Epithelial cell of esophagus (primary cell): ENCODE results near the gene MPZL1.

Source experiments
- DNase-seq: peaks from one replicate; pipeline ENCODE4 v3.0.0; 2010; ENCODE audit warnings: low read depth
- H3K4me3 ChIP-seq: 2 replicates; pipeline ENCODE4 v1.5.1; 2011; ENCODE audit warnings: mild to moderate bottlenecking, low read length, control low read depth
- TF ChIP-seq, protein P1 (sequence below): IDR thresholded peaks from 2 replicates; pipeline ENCODE4 v1.5.1; 2011; ENCODE audit warnings: low read depth, mild to moderate bottlenecking, low read length, control low read depth, inconsistent platforms; ENCODE audit not compliant: insufficient read depth; ENCODE audit errors: missing control alignments

Gene MPZL1

DNA sequence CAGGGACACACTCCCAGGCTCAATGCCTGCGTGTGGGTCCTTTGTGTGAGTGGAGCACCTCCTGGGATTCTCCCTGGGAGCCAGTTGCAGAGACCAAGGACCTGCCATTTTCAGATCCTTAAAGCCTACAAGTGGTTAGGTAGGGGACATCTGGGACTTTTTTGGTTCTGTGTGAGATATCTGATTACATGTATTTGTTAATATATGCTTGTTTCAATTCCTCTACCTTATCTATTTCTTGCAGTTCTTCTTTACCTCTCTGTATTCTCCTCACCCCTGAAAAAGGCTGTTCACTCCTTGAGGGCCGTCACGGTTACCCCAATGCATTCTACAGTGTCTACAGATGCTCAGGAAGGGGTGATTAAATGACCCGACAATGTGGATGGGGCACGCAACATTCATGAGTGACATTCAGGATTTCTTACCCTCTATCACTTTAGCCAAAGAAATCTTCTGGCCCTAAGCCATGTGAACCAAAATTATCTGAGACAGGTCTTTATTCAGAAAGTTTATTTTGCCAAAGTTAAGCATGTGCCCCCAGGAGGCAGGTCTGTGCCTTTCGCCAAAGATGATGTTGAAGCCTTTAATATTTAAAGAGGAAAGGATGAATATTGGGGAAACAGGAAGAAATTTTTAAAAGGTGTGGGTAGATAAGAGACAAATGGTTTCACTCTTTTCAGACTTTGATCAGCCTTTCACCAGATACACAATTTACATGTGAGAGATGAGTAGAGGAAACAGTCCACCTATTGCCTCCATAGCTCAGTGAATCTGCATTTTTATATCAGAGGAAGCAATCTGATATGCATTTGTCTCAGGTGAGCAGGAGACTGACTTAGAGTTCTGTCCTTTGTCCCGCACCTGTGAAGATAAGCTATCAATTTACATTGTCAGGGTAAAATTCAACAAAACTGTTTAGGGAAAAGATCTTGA is 44.6 kb upstream of the MPZL1 start:
- H3K4me3 ChIP-seq: no peak overlapping the region
- TF ChIP-seq, protein P1, sequence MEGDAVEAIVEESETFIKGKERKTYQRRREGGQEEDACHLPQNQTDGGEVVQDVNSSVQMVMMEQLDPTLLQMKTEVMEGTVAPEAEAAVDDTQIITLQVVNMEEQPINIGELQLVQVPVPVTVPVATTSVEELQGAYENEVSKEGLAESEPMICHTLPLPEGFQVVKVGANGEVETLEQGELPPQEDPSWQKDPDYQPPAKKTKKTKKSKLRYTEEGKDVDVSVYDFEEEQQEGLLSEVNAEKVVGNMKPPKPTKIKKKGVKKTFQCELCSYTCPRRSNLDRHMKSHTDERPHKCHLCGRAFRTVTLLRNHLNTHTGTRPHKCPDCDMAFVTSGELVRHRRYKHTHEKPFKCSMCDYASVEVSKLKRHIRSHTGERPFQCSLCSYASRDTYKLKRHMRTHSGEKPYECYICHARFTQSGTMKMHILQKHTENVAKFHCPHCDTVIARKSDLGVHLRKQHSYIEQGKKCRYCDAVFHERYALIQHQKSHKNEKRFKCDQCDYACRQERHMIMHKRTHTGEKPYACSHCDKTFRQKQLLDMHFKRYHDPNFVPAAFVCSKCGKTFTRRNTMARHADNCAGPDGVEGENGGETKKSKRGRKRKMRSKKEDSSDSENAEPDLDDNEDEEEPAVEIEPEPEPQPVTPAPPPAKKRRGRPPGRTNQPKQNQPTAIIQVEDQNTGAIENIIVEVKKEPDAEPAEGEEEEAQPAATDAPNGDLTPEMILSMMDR: no peak
- DNase-seq: no peak

DNA sequence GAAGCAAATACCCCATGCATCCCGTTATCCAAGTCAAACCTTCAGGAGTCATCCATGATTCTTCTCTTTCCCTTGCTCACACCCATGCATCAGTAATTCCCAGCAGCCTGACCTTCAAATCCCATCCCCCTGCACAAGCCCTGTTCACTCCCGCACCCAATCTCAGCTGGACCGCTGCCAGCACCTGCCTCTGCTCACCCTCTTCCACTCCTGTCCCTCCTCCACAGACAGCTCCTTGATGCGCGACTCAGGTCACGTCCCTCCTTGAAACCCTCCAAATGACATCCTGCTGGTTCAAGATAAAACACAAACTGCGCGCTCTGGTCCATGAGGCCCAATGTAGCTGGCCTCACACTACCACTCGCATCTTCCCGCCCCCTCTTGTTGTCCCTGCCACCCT is 43.4 kb upstream of the MPZL1 start:
- no peak overlapping the region for H3K4me3 ChIP-seq
- TF ChIP-seq, protein P1: no peak
- DNase-seq: no peak

DNA sequence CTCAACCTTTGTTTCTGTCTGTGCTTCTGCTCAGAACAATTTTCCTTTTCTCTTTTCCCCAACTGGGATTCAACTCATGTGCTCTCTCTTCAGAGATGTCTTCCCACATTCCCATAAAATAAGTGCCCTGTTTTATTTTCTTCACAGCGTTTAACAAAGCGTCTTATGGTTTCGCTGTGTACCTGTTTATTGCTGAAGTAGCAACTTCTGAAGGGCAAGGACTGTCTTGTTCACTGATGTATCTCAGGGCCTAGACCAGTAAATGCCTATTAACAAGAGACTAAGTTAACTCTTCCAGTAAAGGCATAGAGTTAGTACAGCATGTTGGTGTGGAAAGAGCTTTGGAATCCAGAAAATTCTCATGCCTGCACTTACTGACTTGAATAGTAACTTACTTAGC is 42.9 kb upstream of the MPZL1 start:
- TF ChIP-seq, protein P1: no peak
- H3K4me3 ChIP-seq: no peak overlapping the region

DNA sequence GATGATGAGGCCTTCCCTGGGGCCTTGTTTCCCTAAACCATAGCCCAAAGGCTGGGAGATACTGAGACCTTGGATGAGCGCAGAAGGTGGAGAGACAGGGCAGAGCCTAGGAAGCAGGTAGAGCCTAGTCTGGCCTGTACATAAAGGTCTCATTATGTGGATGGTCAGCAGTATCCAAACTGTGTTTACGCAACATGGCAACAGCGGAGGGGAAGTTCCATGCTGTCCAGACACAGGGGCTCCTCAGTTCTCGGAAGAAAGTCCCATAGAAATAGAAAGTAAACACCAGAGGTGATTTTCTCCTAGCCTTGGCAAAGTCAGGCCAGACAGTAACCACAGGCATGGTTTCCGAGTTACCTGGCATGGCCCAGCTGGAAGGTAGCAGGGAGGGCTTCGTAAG is 42.1 kb upstream of the MPZL1 start:
- no peak for DNase-seq
- no peak overlapping the region for H3K4me3 ChIP-seq
- TF ChIP-seq, protein P1: no peak

More for the DNA sequence above, 42.9 kb upstream of the MPZL1 start:
- DNase-seq: no peak

DNA sequence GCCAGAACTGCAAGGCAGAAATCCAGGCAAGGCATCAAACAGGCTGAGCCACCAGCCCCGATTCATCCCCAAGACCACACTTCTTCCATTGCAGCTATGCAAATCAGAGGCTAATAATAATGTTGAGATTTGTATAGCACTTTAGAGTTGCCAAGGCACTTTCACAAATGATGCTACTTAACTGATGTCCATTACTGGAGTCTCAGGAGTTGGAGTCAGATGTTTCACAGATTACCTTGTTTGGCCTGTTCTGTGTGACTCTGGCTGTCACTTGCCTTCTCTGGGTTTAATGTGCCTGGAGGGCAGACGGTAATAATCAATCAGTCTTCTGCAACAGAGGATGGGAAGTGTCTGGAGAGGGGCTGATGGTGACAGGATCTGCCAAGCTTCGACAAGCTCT is 40.8 kb upstream of the MPZL1 start:
- H3K4me3 ChIP-seq: no peak overlapping the region
- TF ChIP-seq, protein P1: no peak
- no peak for DNase-seq

DNA sequence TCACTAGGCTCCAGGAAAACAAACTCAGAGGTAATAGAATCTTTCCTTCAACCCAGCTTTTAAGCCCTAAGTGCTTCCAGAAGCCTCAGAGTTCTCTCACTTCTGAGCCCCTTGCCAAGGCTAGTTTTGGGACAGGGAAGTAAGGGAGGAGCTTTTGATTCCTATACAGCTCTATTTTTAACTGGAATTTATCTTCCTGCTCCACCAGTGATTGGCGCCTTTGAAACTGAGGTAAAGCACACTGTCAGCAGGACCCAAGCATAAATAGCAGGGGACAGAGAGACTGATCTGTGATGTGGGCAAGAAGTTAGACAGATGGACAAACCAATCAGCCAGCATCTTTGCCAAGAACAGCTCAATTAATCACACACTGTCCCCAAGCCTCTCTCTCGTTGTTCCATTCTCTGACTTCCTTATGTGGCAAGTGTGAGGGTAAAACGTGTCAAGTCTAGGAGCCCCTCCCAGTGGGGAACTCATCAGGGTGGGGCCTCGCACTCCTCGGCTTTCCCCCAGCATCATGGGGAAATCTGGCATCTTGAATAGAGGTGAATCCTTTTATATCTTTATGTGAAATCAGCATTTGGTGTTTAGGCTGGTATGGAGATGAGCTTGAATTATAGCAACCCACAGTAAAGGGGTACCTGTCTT is 40.2 kb upstream of the MPZL1 start:
- TF ChIP-seq, protein P1: no peak
- no peak for DNase-seq
- H3K4me3 ChIP-seq: no peak overlapping the region
